Frontal cortex (tissue), 4 donors: Measurements from ENCODE around the gene RAB6A. TPM values are rescaled to one million over a fixed set of nuclear protein-coding genes. Genes with fewer than 3 reads are reported as not detected.

Experiments used
- DNase-seq, 2 donors: peaks; one replicate each; pipeline ENCODE4 v3.0.0; 2012; ENCODE audit warnings: low spot score in 2 of 2
- FAIRE-seq: peaks from 2 replicates; lab custom pipeline; 2012; peaks lifted over from hg19 to GRCh38; lab: Jason Lieb, UNC
- total RNA-seq: library from RNA; depleted of rRNA; stranded (reverse); fragments of >200 nt; gene quantifications from one replicate; pipeline ENCODE4 v1.2.3, GENCODE V29; 2014
- donor health status: control.
- donor health status: control.
- donor health status: control.

RAB6A gene
- total RNA-seq, 1 donor from 2014 or later = 390 TPM

- no peak for FAIRE-seq
- no peak for DNase-seq
These were observed 100.3 kb downstream of the RAB6A start for GRCh38 chr11:73660497-73661034.

DNA sequence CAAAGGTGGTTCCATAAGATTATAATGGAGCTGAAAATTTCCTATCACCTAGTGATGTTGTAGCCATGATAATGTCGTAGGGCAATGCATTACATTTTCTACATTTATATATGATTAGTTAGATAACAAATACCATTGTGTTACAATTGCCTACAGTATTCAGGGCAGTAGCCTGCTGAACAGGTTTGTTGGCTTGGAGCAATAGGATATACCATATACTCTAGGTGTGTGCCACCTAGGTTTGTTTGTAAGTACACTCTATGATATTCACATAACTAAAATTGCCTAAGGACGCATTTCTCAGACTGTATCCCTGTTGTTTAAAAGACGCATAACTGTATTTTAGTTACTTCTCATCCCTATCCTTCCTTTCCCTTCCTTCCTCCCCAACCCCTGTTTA is 100.9 kb downstream of the RAB6A start:
- no peak for FAIRE-seq

DNA sequence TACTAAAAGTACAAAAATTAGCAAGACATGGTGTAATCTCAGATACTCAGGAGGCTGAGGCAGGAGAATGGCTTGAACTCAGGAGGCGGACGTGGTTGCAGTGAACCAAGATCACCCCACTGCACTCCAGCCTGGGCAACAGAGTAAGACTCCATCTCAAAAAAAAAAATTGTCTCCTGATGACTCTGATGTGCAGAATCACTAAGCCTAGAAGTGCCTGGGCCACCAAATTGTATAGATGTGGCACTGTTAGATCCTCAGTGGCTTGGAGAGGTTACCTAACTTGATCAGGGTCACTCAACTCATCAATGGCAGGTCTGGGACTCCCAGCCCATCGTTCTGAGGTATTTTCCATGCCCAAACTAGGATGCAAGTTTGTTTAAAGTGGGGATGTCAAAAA is 103.9 kb downstream of the RAB6A start:
- FAIRE-seq (no peak), DNase-seq (no peak)

More for the DNA sequence above, 100.9 kb downstream of the RAB6A start:
- no peak for DNase-seq

- DNase-seq (no peak), FAIRE-seq (no peak)
These were observed 105.2 kb downstream of the RAB6A start for GRCh38 chr11:73655686-73656085.

- no peak for FAIRE-seq
These were observed 106.3 kb downstream of the RAB6A start for GRCh38 chr11:73654482-73655021.

GRCh38 chr11:73653996-73654395 is 106.9 kb downstream of the RAB6A start:
- FAIRE-seq (no peak), DNase-seq (no peak)

More at GRCh38 chr11:73654482-73655021, 106.3 kb downstream of the RAB6A start:
- DNase-seq = no peak

DNA sequence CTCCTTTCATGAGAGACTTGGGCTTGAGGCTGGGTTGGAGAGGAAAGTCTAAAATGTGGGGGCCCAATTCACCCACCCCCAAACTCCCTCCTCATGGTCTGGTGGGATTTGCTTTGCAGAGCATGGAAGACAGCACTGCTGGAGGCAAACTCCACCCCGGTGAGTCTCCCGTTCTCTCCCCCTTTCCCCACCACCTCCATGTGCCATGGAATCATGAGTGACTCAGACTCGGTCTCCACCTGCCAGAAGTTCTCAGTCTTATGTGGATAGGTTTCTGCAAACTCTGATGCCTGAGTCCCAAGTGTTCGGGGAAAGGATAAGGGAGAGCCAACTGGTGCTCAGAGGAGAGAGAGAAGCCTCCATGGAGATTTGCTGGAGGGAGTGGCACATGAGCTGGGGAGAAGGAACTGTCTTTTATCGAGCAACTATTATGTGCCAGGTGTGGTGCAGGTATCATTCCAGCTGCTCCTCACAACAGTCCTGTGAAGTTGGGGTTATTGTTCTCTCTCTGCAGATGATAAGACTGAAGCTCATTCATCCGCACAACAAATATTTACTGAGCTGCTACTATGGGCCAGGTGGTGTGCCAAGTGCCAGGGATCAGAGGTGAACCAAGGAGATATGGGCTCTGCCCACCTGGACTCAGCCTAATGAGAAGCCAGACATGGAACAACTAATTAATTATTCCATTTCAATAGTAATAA is 107.9 kb downstream of the RAB6A start:
- no peak for FAIRE-seq
- no peak for DNase-seq

GRCh38 chr11:73652046-73652730 is 108.7 kb downstream of the RAB6A start:
- peak; percentile 71 to 72 for DNase-seq
- no peak for FAIRE-seq

- no peak for FAIRE-seq
- DNase-seq = no peak
These were observed 109.2 kb downstream of the RAB6A start for GRCh38 chr11:73651661-73652045.

DNA sequence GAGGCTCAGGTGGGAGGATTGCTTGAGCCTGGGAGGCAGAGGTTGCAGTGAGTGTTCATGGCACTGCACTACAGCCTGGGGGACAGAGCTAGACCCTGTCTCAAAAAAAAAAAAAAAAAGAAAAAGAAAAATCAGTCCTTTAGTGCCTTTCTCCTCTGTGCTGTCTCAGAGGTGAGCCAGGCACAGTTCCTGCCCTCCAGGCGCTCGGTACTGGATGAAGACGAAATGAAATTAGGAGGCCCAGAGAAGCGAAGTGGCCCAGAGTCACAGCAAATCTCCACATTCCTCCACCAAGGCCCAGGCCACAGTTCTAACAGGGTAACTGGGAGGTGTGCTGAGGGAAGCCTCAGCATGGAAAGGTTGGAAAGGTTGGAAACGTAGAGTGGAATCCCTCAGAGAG is 109.6 kb downstream of the RAB6A start:
- DNase-seq = no peak
- no peak for FAIRE-seq

GRCh38 chr11:73650400-73650799 is 110.5 kb downstream of the RAB6A start:
- no peak for DNase-seq
- FAIRE-seq = no peak

DNA sequence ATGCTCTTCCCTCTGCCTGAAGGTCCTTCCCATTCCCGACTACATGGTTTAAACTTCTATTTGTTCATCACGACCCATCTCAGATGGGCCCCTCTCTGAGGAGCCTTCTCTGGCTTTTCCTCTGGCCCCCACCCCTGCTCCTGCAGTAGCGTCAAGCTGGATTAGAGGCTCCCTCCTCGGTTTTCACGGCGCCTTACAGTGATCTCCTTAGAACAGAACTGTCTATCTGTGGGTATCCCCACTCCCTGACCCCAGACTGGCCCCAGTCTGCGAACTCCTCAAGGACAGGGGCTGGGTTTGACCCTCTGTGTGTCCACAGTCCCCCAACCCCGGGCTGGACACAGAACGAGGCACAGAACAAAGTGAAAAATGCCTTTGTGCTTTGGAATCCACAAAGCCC is 111.7 kb downstream of the RAB6A start:
- DNase-seq (no peak), FAIRE-seq (no peak)

DNA sequence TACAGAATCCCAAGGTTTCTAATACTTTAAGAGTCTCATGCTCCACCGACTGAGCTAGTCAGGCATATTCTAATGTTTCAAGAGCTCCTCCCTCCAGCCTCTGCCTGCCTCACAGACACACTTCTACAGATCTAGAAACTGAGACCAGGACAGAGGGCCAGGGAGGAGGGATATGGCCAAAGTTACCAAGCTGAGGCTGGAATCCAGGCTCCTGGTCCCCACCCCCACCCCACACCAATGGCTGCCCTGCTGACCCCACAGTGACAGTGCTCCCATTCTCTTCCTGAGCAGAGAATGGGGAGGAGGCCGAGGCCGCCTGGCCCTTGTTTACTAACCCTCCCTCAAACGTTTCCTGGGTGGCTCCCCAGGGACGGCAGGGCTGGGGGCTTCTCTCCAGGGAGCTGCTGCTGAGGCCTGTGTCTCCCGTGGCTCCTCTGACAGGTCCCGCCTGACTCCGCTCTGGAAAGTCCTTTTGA is 112.3 kb downstream of the RAB6A start:
- FAIRE-seq (no peak), DNase-seq (no peak)

GRCh38 chr11:73648121-73648520 is 112.8 kb downstream of the RAB6A start:
- DNase-seq = no peak
- no peak for FAIRE-seq

GRCh38 chr11:73647459-73648100 is 113.3 kb downstream of the RAB6A start:
- FAIRE-seq (no peak), DNase-seq (peak; percentile 78 to 93)

DNA sequence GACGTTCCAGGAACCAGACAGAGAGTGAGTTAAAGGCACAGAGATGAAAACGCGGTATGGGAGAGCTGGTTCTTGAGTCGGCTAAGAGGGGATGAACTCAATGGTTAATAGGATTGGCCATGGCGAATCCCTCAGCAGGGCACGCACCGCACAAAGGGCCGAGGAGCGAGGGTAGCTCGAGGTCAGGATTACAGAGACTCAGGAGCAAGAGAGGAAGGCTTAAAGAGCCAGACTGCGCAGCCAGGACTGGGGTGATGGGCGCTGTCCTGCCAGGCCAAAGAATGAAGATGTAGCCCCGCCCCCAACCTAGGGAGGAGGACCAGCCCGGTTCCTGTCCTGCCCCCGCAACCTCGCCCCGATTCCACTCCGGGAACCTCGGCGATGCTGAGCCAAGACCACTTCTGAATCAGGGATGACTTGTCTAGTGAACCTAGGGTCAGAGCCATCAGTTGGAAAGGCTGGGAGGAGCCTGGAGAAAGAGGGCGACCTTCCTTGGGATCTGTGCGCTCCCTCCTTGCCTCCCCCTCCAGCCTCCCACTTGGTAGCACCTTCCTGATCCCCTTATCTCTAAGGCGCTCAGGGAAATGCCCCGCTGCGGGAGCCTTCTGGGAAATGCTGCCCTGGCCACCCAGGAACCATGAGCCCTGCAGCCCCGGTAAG is 114.8 kb downstream of the RAB6A start, which contains the start of gene PLEKHB1:
Gene PLEKHB1, plus strand, starts transcription at position 610 of the 660 bp plus-strand sequence. Its CDS starts 28 bp downstream, at position 638.
- FAIRE-seq = no peak
- DNase-seq = no peak

GRCh38 chr11:73645121-73645969 is 115.5 kb downstream of the RAB6A start:
- no peak for DNase-seq
- FAIRE-seq = no peak

GRCh38 chr11:73641668-73642067 is 119.2 kb downstream of the RAB6A start:
- DNase-seq (no peak), FAIRE-seq (no peak)

DNA sequence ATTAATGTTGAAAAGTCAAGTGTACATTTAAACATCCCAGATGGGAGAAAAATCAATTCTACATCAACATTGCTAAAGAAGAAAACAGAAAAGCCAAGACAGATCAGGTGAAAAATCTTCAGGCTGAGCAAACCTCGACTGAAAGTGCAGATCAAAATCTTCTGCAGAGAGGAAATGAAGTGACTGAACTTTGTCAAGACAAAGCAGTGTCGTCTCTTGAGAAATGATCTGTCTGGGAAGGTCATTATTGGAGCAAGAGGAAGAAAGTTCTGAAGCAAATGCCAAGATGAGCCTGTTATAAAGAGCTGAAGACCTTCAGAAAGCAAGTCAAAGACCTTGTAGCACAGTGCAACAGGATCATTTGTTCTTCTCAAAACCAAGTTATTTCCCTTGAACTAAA is 120.3 kb downstream of the RAB6A start:
- DNase-seq (no peak), FAIRE-seq (no peak)
